ENCODE results near the gene ANKFY1.

Gene ANKFY1

GRCh38 chr17:4182043-4182442 lies 81.7 kb downstream of the ANKFY1 start:
- Histone ChIP-seq H3K36me3 (ENCODE audit: control insufficient read depth, low read length) (peaks cover 77% of the 10 kb centered on the region), H4K20me1 (ENCODE audit: control insufficient read depth, insufficient read depth, low read depth, low read length) (no peaks in the 10 kb centered on the region), H3K4me3 (ENCODE audit: low read length) (no peak overlapping the region), H3K27ac (ENCODE audit: low read depth, low read length) (no peak overlapping the region), H3F3A (ENCODE audit: control insufficient read depth, insufficient read depth) (no peaks in the 10 kb centered on the region), H3K27me3 (ENCODE audit: control insufficient read depth, low read length) (no peaks in the 10 kb centered on the region), H3K79me2 (ENCODE audit: control insufficient read depth, low read length) (no peaks in the 10 kb centered on the region), H3K4me1 (ENCODE audit: control insufficient read depth, low read length) (no peaks in the 10 kb centered on the region), H3K9me3 (ENCODE audit: control insufficient read depth, insufficient read depth, low read length) (no peaks in the 10 kb centered on the region), H3K9me2 (replicated peaks; ENCODE audit: control insufficient read depth, low read length) (no peaks in the 10 kb centered on the region), H3K4me2 (ENCODE audit: low read length) (no peak overlapping the region)
- no peak for TF ChIP-seq EZH2phosphoT487 (IDR thresholded peaks at IDR 0.05; ENCODE audit: borderline replicate concordance, low read length)
- no peak for TF ChIP-seq CTCF (IDR thresholded peaks at IDR 0.05; ENCODE audit: low read depth, low read length, poor library complexity, severe bottlenecking)

- Histone ChIP-seq H3K4me1 (ENCODE audit: control insufficient read depth, low read length) (no peaks in the 10 kb centered on the region), H3K36me3 (ENCODE audit: control insufficient read depth, low read length) (peaks cover 87% of the 10 kb centered on the region), H3K9me3 (ENCODE audit: control insufficient read depth, insufficient read depth, low read length) (no peaks in the 10 kb centered on the region), H3F3A (ENCODE audit: control insufficient read depth, insufficient read depth) (no peaks in the 10 kb centered on the region), H4K20me1 (ENCODE audit: control insufficient read depth, insufficient read depth, low read depth, low read length) (no peaks in the 10 kb centered on the region), H3K79me2 (ENCODE audit: control insufficient read depth, low read length) (no peaks in the 10 kb centered on the region), H3K9me2 (replicated peaks; ENCODE audit: control insufficient read depth, low read length) (no peaks in the 10 kb centered on the region), H3K27me3 (ENCODE audit: control insufficient read depth, low read length) (no peaks in the 10 kb centered on the region), H3K4me3 (ENCODE audit: low read length) (no peak overlapping the region), H3K4me2 (ENCODE audit: low read length) (no peak overlapping the region), H3K27ac (ENCODE audit: low read depth, low read length) (no peak overlapping the region)
- TF ChIP-seq CTCF (IDR thresholded peaks at IDR 0.05; ENCODE audit: low read depth, low read length, poor library complexity, severe bottlenecking), result no peak
- TF ChIP-seq EZH2phosphoT487 (IDR thresholded peaks at IDR 0.05; ENCODE audit: borderline replicate concordance, low read length), result no peak
Measured at GRCh38 chr17:4180791-4181190, 83.0 kb downstream of the ANKFY1 start.

- no peaks in the 10 kb centered on the region for H3F3A ChIP-seq (ENCODE audit: control insufficient read depth, insufficient read depth)
- no peaks in the 10 kb centered on the region for H4K20me1 ChIP-seq (ENCODE audit: control insufficient read depth, insufficient read depth, low read depth, low read length)
- no peak overlapping the region for H3K4me3 ChIP-seq (ENCODE audit: low read length)
- no peaks in the 10 kb centered on the region for H3K4me1 ChIP-seq (ENCODE audit: control insufficient read depth, low read length)
- H3K9me2 ChIP-seq (replicated peaks; ENCODE audit: control insufficient read depth, low read length), result no peaks in the 10 kb centered on the region
- TF ChIP-seq CTCF (IDR thresholded peaks at IDR 0.05; ENCODE audit: low read depth, low read length, poor library complexity, severe bottlenecking) (no peak), EZH2phosphoT487 (IDR thresholded peaks at IDR 0.05; ENCODE audit: borderline replicate concordance, low read length) (no peak)
- H3K36me3 ChIP-seq (ENCODE audit: control insufficient read depth, low read length), result peaks cover 91% of the 10 kb centered on the region
- H3K27ac ChIP-seq (ENCODE audit: low read depth, low read length), result no peak overlapping the region
- no peaks in the 10 kb centered on the region for H3K9me3 ChIP-seq (ENCODE audit: control insufficient read depth, insufficient read depth, low read length)
- no peaks in the 10 kb centered on the region for H3K27me3 ChIP-seq (ENCODE audit: control insufficient read depth, low read length)
- H3K79me2 ChIP-seq (ENCODE audit: control insufficient read depth, low read length), result no peaks in the 10 kb centered on the region
- no peak overlapping the region for H3K4me2 ChIP-seq (ENCODE audit: low read length)
Measured at GRCh38 chr17:4179071-4179470, 84.7 kb downstream of the ANKFY1 start.

- Histone ChIP-seq H3K27ac (ENCODE audit: low read depth, low read length) (no peak overlapping the region), H4K20me1 (ENCODE audit: control insufficient read depth, insufficient read depth, low read depth, low read length) (no peaks in the 10 kb centered on the region), H3K4me2 (ENCODE audit: low read length) (no peak overlapping the region), H3K79me2 (ENCODE audit: control insufficient read depth, low read length) (no peaks in the 10 kb centered on the region), H3K9me2 (replicated peaks; ENCODE audit: control insufficient read depth, low read length) (no peaks in the 10 kb centered on the region), H3K9me3 (ENCODE audit: control insufficient read depth, insufficient read depth, low read length) (no peaks in the 10 kb centered on the region), H3K4me1 (ENCODE audit: control insufficient read depth, low read length) (no peaks in the 10 kb centered on the region), H3K36me3 (ENCODE audit: control insufficient read depth, low read length) (peaks cover 91% of the 10 kb centered on the region), H3F3A (ENCODE audit: control insufficient read depth, insufficient read depth) (no peaks in the 10 kb centered on the region), H3K4me3 (ENCODE audit: low read length) (no peak overlapping the region), H3K27me3 (ENCODE audit: control insufficient read depth, low read length) (no peaks in the 10 kb centered on the region)
- no peak for TF ChIP-seq CTCF (IDR thresholded peaks at IDR 0.05; ENCODE audit: low read depth, low read length, poor library complexity, severe bottlenecking)
- no peak for TF ChIP-seq EZH2phosphoT487 (IDR thresholded peaks at IDR 0.05; ENCODE audit: borderline replicate concordance, low read length)
Measured at GRCh38 chr17:4178651-4179050, 85.1 kb downstream of the ANKFY1 start.

Measured in DOHH2 (cell line).